Measurements from ENCODE around the gene E4F1.

DNA sequence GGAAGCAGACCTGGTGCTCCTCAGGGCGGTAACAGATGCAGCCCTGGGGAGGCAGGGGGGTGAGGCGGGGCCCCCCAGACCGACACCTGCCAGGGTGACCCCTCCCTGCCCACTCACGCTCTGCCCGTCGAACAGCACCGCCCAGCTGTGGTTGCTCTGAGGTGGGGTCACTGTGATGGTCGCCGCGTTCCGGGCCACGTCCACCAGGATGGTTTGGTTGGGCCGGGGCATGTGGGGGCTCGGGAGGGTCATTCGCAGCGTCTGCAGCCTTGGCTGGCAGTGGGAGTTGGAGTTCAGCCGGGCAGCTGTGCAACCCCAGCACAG is 13.4 kb upstream of the E4F1 start:
- TF ChIP-seq, protein P1, sequence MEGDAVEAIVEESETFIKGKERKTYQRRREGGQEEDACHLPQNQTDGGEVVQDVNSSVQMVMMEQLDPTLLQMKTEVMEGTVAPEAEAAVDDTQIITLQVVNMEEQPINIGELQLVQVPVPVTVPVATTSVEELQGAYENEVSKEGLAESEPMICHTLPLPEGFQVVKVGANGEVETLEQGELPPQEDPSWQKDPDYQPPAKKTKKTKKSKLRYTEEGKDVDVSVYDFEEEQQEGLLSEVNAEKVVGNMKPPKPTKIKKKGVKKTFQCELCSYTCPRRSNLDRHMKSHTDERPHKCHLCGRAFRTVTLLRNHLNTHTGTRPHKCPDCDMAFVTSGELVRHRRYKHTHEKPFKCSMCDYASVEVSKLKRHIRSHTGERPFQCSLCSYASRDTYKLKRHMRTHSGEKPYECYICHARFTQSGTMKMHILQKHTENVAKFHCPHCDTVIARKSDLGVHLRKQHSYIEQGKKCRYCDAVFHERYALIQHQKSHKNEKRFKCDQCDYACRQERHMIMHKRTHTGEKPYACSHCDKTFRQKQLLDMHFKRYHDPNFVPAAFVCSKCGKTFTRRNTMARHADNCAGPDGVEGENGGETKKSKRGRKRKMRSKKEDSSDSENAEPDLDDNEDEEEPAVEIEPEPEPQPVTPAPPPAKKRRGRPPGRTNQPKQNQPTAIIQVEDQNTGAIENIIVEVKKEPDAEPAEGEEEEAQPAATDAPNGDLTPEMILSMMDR (IDR thresholded peaks at IDR 0.05; ENCODE audit: poor library complexity), result no peak
- no peak for TF ChIP-seq EZH2 (IDR thresholded peaks at IDR 0.05; ENCODE audit: borderline replicate concordance)
- TF ChIP-seq EZH2phosphoT487 (IDR thresholded peaks at IDR 0.05; ENCODE audit: low read depth, severe bottlenecking, unreplicated experiment), result no peak
